ENCODE results near the gene ABHD10.

The ABHD10 gene

GRCh38 chr3:111978583-111979433 lies at the start of gene ABHD10:
Gene ABHD10, plus strand, starts transcription at chr3:111979026. Its CDS starts 36 bp downstream, at chr3:111979062.
- DNase-seq: peak; percentile 95

- no peak for DNase-seq
These were observed 49.3 kb upstream of the ABHD10 start for GRCh38 chr3:111929484-111929883.

GRCh38 chr3:111932946-111933345 lies 45.9 kb upstream of the ABHD10 start:
- DNase-seq: no peak

- DNase-seq: no peak
These were observed 42.5 kb upstream of the ABHD10 start for GRCh38 chr3:111936191-111936841.

- no peak for DNase-seq
These were observed 41.9 kb upstream of the ABHD10 start for GRCh38 chr3:111936967-111937366.

- no peak for DNase-seq
These were observed 41.0 kb upstream of the ABHD10 start for GRCh38 chr3:111937871-111938270.

- DNase-seq: no peak
These were observed 39.0 kb upstream of the ABHD10 start for GRCh38 chr3:111939873-111940272.

- DNase-seq: no peak
These were observed 35.3 kb upstream of the ABHD10 start for GRCh38 chr3:111943533-111943932.

GRCh38 chr3:111944372-111944771 lies 34.5 kb upstream of the ABHD10 start:
- DNase-seq: no peak

- no peak for DNase-seq
These were observed 31.6 kb upstream of the ABHD10 start for GRCh38 chr3:111947231-111947630.

- no peak for DNase-seq
These were observed 30.0 kb upstream of the ABHD10 start for GRCh38 chr3:111948786-111949185.

GRCh38 chr3:111949712-111950111 lies 29.1 kb upstream of the ABHD10 start:
- no peak for DNase-seq

- DNase-seq: no peak
These were observed 27.8 kb upstream of the ABHD10 start for GRCh38 chr3:111951032-111951431.

GRCh38 chr3:111952086-111952485 lies 26.7 kb upstream of the ABHD10 start:
- DNase-seq: no peak

GRCh38 chr3:111952866-111953450 lies 25.9 kb upstream of the ABHD10 start:
- DNase-seq: no peak

GRCh38 chr3:111954228-111954990 lies 24.4 kb upstream of the ABHD10 start:
- DNase-seq: no peak

GRCh38 chr3:111955876-111956275 lies 22.9 kb upstream of the ABHD10 start:
- no peak for DNase-seq

- no peak for DNase-seq
These were observed 22.4 kb upstream of the ABHD10 start for GRCh38 chr3:111956449-111956848.

GRCh38 chr3:111956995-111957734 lies 21.7 kb upstream of the ABHD10 start:
- no peak for DNase-seq

GRCh38 chr3:111961461-111962164 lies 17.2 kb upstream of the ABHD10 start:
- no peak for DNase-seq

- DNase-seq: no peak
These were observed 15.4 kb upstream of the ABHD10 start for GRCh38 chr3:111963424-111963823.

GRCh38 chr3:111965484-111965883 lies 13.3 kb upstream of the ABHD10 start:
- DNase-seq: no peak

All from activated CD4-positive, CD25-positive, alpha-beta regulatory T cell treated with anti-CD3 and anti-CD28 coated beads, Interleukin-2, amount 50 U/mL, for 72 hours (primary cell).